ENCODE measurements around the gene TEX29. TPM values are rescaled to one million over a fixed set of nuclear protein-coding genes. Genes with fewer than 3 reads are reported as not detected.

TEX29 gene
- total and polyA plus RNA-seq, 2 donors (not counting 1 experiment from before 2014, with no cell fraction given): 0.66 to 0.86 TPM

GRCh38 chr13:111326621-111326965 lies 6.2 kb downstream of the TEX29 start:
- TF ChIP-seq CTCF (IDR thresholded peaks at IDR 0.05): no peak
- no peak for TF ChIP-seq EZH2 (IDR thresholded peaks at IDR 0.05; ENCODE audit: borderline replicate concordance, insufficient read depth, low read depth, low read length, poor library complexity, severe bottlenecking)
- Mint-ChIP-seq H3K9me3 (ENCODE audit: insufficient read depth) (no peaks in the 10 kb centered on the region), H3K27me3 (no peaks in the 10 kb centered on the region), H3K27ac (no peak overlapping the region), H3K4me1 (no peaks in the 10 kb centered on the region), H3K4me3 (no peak overlapping the region)
- Histone ChIP-seq H3K4me3 (ENCODE audit: control extremely low read depth in 1 of 5, extremely low read depth in 1 of 5, insufficient read depth in 1 of 5, low read depth in 2 of 5, low read length in 4 of 5) (no peak overlapping the region), H2AFZ (ENCODE audit: insufficient read depth, low read depth, low read length, poor library complexity, severe bottlenecking) (no peak overlapping the region), H3K79me2 (ENCODE audit: control insufficient read depth, insufficient read depth, low read length) (no peaks in the 10 kb centered on the region), H3K4me2 (replicated peaks; ENCODE audit: low read depth, low read length, poor library complexity, severe bottlenecking) (no peak overlapping the region), H3K27ac (ENCODE audit: low read length in 2 of 2) (no peak overlapping the region), H3K9me3 (ENCODE audit: control extremely low read depth in 1 of 3, control insufficient read depth in 2 of 3, insufficient read depth in 1 of 3, low read length in 2 of 3) (no peaks in the 10 kb centered on the region), H3K27me3 (replicated peaks in 1 of 4; ENCODE audit: control extremely low read depth in 1 of 4, control insufficient read depth in 3 of 4, insufficient read depth in 4 of 4, low read length in 3 of 4) (no peaks in the 10 kb centered on the region), H3K4me1 (ENCODE audit: control insufficient read depth in 2 of 2, insufficient read depth in 2 of 2, low read length in 2 of 2) (no peaks in the 10 kb centered on the region), H3K36me3 (replicated peaks in 1 of 2; ENCODE audit: control extremely low read depth in 1 of 2, control insufficient read depth in 1 of 2, extremely low read depth in 1 of 2, insufficient read depth in 2 of 2, low read length in 1 of 2) (no peaks in the 10 kb centered on the region), H3K9ac (ENCODE audit: low read length) (no peak overlapping the region), H4K20me1 (ENCODE audit: control insufficient read depth, insufficient read depth, low read length, poor library complexity, severe bottlenecking) (no peaks in the 10 kb centered on the region)
- ATAC-seq (ENCODE audit: low read depth) (no peak), DNase-seq (no peak)
- 89% methylated on average over 12 of the region's 15 CpGs for WGBS (ENCODE audit: insufficient coverage)
- intact Hi-C loops (cut with micrococcal nuclease): no loop called here
- CTCF ChIA-PET: no interaction called here
- POLR2A ChIA-PET: no interaction called here

- Mint-ChIP-seq H3K9me3 (ENCODE audit: insufficient read depth) (no peaks in the 10 kb centered on the region), H3K27ac (no peak overlapping the region)
- CTCF ChIA-PET: no interaction called here
Measured at GRCh38 chr13:111326981-111327642, 6.7 kb downstream of the TEX29 start.

More at GRCh38 chr13:111326981-111327642, 6.7 kb downstream of the TEX29 start:
- Histone ChIP-seq H4K20me1 (ENCODE audit: control insufficient read depth, insufficient read depth, low read length, poor library complexity, severe bottlenecking) (no peaks in the 10 kb centered on the region), H3K27ac (ENCODE audit: low read length in 2 of 2) (no peak overlapping the region), H3K4me3 (ENCODE audit: control extremely low read depth in 1 of 5, extremely low read depth in 1 of 5, insufficient read depth in 1 of 5, low read depth in 2 of 5, low read length in 4 of 5) (no peak overlapping the region), H3K79me2 (ENCODE audit: control insufficient read depth, insufficient read depth, low read length) (no peaks in the 10 kb centered on the region), H3K4me2 (replicated peaks; ENCODE audit: low read depth, low read length, poor library complexity, severe bottlenecking) (no peak overlapping the region), H3K9me3 (ENCODE audit: control extremely low read depth in 1 of 3, control insufficient read depth in 2 of 3, insufficient read depth in 1 of 3, low read length in 2 of 3) (no peaks in the 10 kb centered on the region), H3K4me1 (ENCODE audit: control insufficient read depth in 2 of 2, insufficient read depth in 2 of 2, low read length in 2 of 2) (no peaks in the 10 kb centered on the region), H3K27me3 (replicated peaks in 1 of 4; ENCODE audit: control extremely low read depth in 1 of 4, control insufficient read depth in 3 of 4, insufficient read depth in 4 of 4, low read length in 3 of 4) (no peaks in the 10 kb centered on the region), H3K36me3 (replicated peaks in 1 of 2; ENCODE audit: control extremely low read depth in 1 of 2, control insufficient read depth in 1 of 2, extremely low read depth in 1 of 2, insufficient read depth in 2 of 2, low read length in 1 of 2) (no peaks in the 10 kb centered on the region), H2AFZ (ENCODE audit: insufficient read depth, low read depth, low read length, poor library complexity, severe bottlenecking) (no peak overlapping the region), H3K9ac (ENCODE audit: low read length) (no peak overlapping the region)
- Mint-ChIP-seq H3K4me1 (no peaks in the 10 kb centered on the region), H3K27me3 (no peaks in the 10 kb centered on the region), H3K4me3 (no peak overlapping the region)
- no peak for ATAC-seq (ENCODE audit: low read depth)
- no peak for TF ChIP-seq CTCF (IDR thresholded peaks at IDR 0.05)
- no peak for TF ChIP-seq EZH2 (IDR thresholded peaks at IDR 0.05; ENCODE audit: borderline replicate concordance, insufficient read depth, low read depth, low read length, poor library complexity, severe bottlenecking)
- no peak for DNase-seq
- 92% methylated on average over 13 of the region's 16 CpGs for WGBS (ENCODE audit: insufficient coverage)
- POLR2A ChIA-PET: no interaction called here
- intact Hi-C loops (cut with micrococcal nuclease): no loop called here
